Adrenal gland (tissue), 12 donors: ENCODE measurements around the gene EOLA1. TPM values are rescaled to one million over a fixed set of nuclear protein-coding genes. Genes with fewer than 3 reads are reported as not detected.

Experiments
- DNase-seq, 7 donors: peaks; one replicate each; pipeline ENCODE4 v3.0.0-alpha.2; 2019 to 2020
- H3K27ac ChIP-seq, 5 donors: fragments of 200-600 bp; sonication (generic) in 4 of 5; 1 replicate in 3 of 5; 2 replicates in 2 of 5; pipeline versions ENCODE4 v1.5.1 to v1.8.0; 2016 to 2020; ENCODE audit warnings: mild to moderate bottlenecking in 1 of 5
- H3K27me3 ChIP-seq: fragments of 200-600 bp; 2 replicates; pipeline ENCODE4 v1.8.0; 2021
- H3K36me3 ChIP-seq, 2 donors: fragments of 200-600 bp; replicated peaks in 1 of 2; 1 replicate in 1 of 2; 2 replicates in 1 of 2; pipeline versions ENCODE4 v1.5.1 to v1.8.0; 2018 to 2022
- H3K4me1 ChIP-seq, 2 donors: fragments of 200-600 bp; replicated peaks in 1 of 2; 1 replicate in 1 of 2; 2 replicates in 1 of 2; pipeline versions ENCODE4 v1.5.1 to v1.8.0; 2018 to 2021
- H3K4me3 ChIP-seq, 4 donors: fragments of 200-600 bp; sonication (generic) in 3 of 4; one replicate each; pipeline ENCODE4 v1.5.1; 2016 to 2018
- H3K9me3 ChIP-seq, 3 donors: fragments of 200-600 bp; sonication (generic) in 1 of 3; replicated peaks in 1 of 3; 1 replicate in 2 of 3; 2 replicates in 1 of 3; pipeline versions ENCODE4 v1.5.1 to v1.8.0; 2016 to 2021
- POLR2A ChIP-seq, 2 donors: fragments of 450-650 bp; IDR thresholded peaks; one replicate each; pipeline ENCODE4 v1.6.1; 2017; ENCODE audit warnings: antibody characterized with exemption in 2 of 2, mild to moderate bottlenecking in 2 of 2, moderate library complexity in 1 of 2
- WGBS, 4 donors: extraction: QIAGEN DNeasy Blood & Tissue Kit in 2 of 4; methylation state at CpG; one replicate each; pipeline versions ENCODE4 v1.1.5 to v1.1.7; 2013 to 2017; 5-methylcytosine and 5-hydroxymethylcytosine counted together
- intact Hi-C, 2 donors: fragments of 100-400 bp; cut with DNase I; formaldehyde crosslinking; loops; one replicate each; pipeline versions ENCODE4 v1.14.1 to v1.15.0; 2022 to 2023
- polyA plus RNA-seq, 3 donors: library from polyadenylated mRNA; stranded (reverse); fragments of 200-250 nt in 2 of 3; fragments of 350-450 nt in 1 of 3; fragmentation: Illumina TruSeq in 1 of 3; extraction: RNeasy Lipid Tissue Mini Kit (QIAGEN cat#74804) in 1 of 3; gene quantifications; one replicate each; pipeline ENCODE4 v1.2.3, GENCODE V29; 2013 to 2014
- total RNA-seq, 9 donors: library from RNA; depleted of rRNA in 4 of 9; stranded (reverse); fragments of >200 nt in 4 of 9; fragments of 120-200 nt in 1 of 9; fragmentation: NEBNext Ultra II Directional in 1 of 9; extraction: Animal tissue kit (Norgen Biotek cat#: 25700) in 1 of 9; gene quantifications; one replicate each; pipeline versions ENCODE4 v1.1.0 to v1.2.4, GENCODE V29; 2013 to 2023
- TF ChIP-seq, protein P1 (sequence below), 6 experiments: fragments of 450-650 bp in 4 of 6; fragments of 200-600 bp in 2 of 6; sonication (generic) in 1 of 6; IDR thresholded peaks; 1 replicate in 5 of 6; 2 replicates in 1 of 6; pipeline versions ENCODE4 v1.5.1 to v1.8.0; 2016 to 2021; ENCODE audit warnings: antibody characterized with exemption in 6 of 6, mild to moderate bottlenecking in 2 of 6, moderate library complexity in 1 of 6
- donor health status: healthy with polysubstance abuse.
- donor health status: Bipolar disorder and iron deficiency.
- donor health status: DM: yes; HTN: yes; CAD: no.
- donor health status: DM: no; HTN: no; CAD: no.
- donor health status: DM: no; HTN: no; CAD: no.
- donor health status: DM: yes; HTN: yes; CAD: no.

The EOLA1 gene
- total and polyA plus RNA-seq, 12 donors, result 5.9 to 35.1 (median 22.6) TPM

DNA sequence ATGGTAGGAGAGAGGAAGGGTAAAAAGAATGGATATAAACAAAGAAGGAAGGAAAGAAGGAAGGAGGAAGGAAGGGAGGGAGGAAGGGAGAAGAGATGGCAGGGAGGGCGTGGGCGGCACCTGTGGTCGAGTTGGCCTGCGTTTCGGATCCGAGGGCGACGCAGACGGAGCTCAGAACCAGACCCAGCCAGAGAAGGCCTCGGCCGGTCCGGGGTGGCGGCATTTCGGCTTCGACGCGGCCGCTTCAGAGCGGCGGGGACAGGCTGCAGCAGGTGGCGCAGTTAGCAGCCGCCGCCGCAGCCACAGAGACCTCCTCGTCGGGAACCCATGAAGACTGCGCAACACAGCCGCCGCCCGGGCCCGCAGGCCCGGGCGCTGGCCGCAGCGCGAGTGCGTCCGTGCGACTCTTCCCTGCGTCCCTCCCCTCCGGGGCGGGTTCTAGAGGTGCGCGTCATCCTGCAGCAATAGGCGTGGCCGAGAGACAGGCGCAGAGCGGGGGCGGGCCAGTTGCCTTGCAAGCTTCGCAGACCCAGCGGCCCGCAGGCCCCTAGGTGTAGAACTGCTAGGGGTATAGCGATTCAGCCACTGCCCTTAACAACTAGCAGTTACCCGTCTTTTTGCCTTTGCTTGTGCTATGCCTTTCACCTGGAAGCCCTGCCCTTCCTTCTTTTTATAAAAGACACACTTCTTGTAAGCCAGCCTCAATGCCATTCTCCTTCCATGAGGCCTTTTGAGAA, 35.7 kb upstream of the EOLA1 start, which contains the start of gene IDS:
IDS (minus strand) TSS at position 392 of the 737 bp plus-strand sequence; CDS start at position 223, 169 bp downstream.
- no peaks in the 10 kb centered on the region for H3K27me3 ChIP-seq
- TF ChIP-seq, protein P1, sequence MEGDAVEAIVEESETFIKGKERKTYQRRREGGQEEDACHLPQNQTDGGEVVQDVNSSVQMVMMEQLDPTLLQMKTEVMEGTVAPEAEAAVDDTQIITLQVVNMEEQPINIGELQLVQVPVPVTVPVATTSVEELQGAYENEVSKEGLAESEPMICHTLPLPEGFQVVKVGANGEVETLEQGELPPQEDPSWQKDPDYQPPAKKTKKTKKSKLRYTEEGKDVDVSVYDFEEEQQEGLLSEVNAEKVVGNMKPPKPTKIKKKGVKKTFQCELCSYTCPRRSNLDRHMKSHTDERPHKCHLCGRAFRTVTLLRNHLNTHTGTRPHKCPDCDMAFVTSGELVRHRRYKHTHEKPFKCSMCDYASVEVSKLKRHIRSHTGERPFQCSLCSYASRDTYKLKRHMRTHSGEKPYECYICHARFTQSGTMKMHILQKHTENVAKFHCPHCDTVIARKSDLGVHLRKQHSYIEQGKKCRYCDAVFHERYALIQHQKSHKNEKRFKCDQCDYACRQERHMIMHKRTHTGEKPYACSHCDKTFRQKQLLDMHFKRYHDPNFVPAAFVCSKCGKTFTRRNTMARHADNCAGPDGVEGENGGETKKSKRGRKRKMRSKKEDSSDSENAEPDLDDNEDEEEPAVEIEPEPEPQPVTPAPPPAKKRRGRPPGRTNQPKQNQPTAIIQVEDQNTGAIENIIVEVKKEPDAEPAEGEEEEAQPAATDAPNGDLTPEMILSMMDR (IDR thresholded peaks at IDR 0.05), result no peak
- TF ChIP-seq POLR2A (IDR thresholded peaks at IDR 0.05), result peak; percentile 93 to 97
- H3K9me3 ChIP-seq, result no peaks in the 10 kb centered on the region
- peaks cover 0 to 15% of the 10 kb centered on the region in 2 donors for H3K36me3 ChIP-seq
- 0 to 44% (median 15%) methylated on average over 14 to 51 of the region's 54 CpGs for WGBS, 4 donors
- intact Hi-C loops, result no loop called here
- DNase-seq, result peak; percentile 87 to 95 (median 90)
- peak within 1 kb of the TSS in 3 of 4 donors; percentile 11 to 62 (median 25) for H3K4me3 ChIP-seq
- H3K4me1 ChIP-seq, result no peaks in the 10 kb centered on the region
- peak within 1 kb of the TSS in 4 of 5 donors; percentile 47 to 92 (median 83) for H3K27ac ChIP-seq

DNA sequence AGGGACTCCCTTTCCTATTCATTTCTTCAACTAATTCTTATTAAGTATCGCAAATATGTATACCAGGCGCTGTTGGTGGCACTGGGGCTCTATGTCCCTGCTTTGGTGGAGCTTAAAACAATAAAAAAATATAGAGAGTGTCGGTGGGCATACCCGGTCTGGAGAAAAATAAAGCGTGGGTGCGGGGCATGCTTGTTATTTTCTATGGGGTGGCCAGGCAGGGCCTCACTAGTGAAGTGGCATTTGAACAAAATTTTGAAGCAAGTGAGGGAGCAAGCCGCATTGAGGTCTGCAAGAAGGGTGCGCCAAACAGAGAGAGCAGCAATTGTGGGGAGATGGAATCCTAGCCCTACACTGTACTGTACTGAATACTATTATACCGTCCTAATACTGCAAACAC, 35.1 kb upstream of the EOLA1 start:
- H3K27ac ChIP-seq, result peak overlapping the region in 2 of 5 donors; percentile 89 to 92
- intact Hi-C loops, result no loop called here
- no peaks in the 10 kb centered on the region for H3K27me3 ChIP-seq
- H3K36me3 ChIP-seq, result peaks cover 0 to 9% of the 10 kb centered on the region in 2 donors
- TF ChIP-seq, protein P1 (IDR thresholded peaks at IDR 0.05), result no peak
- no peak for TF ChIP-seq POLR2A (IDR thresholded peaks at IDR 0.05)
- WGBS, 4 donors, result 74 to 86% (median 82%) methylated on average over 9 of the region's 9 CpGs
- no peak overlapping the region for H3K4me3 ChIP-seq
- H3K4me1 ChIP-seq, result no peaks in the 10 kb centered on the region
- H3K9me3 ChIP-seq, result no peaks in the 10 kb centered on the region
- no peak for DNase-seq

DNA sequence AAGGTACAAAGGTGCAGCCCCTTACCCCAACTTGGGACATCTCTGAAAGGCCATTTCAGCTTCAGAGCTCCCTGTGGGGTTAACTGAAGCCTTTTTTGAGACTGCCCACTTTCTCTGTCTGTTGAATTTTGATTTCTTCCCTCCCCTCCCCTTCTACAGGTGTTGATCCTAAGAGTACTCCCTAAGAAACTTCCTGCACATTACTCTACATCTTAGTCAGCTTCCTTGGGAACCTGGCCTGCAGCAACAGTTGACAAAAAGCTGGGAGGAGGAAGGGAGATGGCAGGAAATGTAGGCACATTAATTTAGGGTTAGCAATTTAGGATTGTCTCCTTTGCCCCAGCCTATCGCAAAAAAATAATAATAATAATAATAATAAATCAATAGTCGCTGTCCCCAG, 34.5 kb upstream of the EOLA1 start:
- intact Hi-C loops, result no loop called here
- H3K36me3 ChIP-seq, result peaks cover 0 to 6% of the 10 kb centered on the region in 2 donors
- DNase-seq, result no peak
- H3K9me3 ChIP-seq, result no peaks in the 10 kb centered on the region
- H3K4me1 ChIP-seq, result no peaks in the 10 kb centered on the region
- no peaks in the 10 kb centered on the region for H3K27me3 ChIP-seq
- no peak for TF ChIP-seq POLR2A (IDR thresholded peaks at IDR 0.05)
- TF ChIP-seq, protein P1 (IDR thresholded peaks at IDR 0.05), result no peak
- H3K27ac ChIP-seq, result no peak overlapping the region
- WGBS, 4 donors, result 80 to 92% (median 86%) methylated on average over 2 of the region's 2 CpGs
- no peak overlapping the region for H3K4me3 ChIP-seq

DNA sequence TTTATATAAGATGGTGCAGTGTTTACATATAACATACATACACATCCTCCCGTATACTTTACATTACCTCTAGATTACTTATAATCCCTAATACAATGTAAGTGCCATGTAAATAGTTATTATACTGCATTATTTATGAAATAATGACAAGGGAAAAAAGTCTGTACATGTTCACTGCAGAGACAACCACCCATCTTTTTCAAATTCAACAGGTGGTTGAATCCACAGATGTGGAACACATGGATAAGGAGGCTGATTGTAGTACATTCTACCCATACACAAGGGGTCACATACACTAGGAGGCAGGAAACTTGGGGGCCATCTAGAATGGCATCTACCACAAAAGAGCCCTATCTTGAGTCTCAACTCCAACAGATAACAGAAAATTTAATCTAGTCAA, 32.3 kb upstream of the EOLA1 start:
- H3K4me1 ChIP-seq, result no peaks in the 10 kb centered on the region
- H3K27ac ChIP-seq, result no peak overlapping the region
- H3K36me3 ChIP-seq, result no peaks in the 10 kb centered on the region
- intact Hi-C loops, result no loop called here
- TF ChIP-seq POLR2A (IDR thresholded peaks at IDR 0.05), result no peak
- TF ChIP-seq, protein P1 (IDR thresholded peaks at IDR 0.05), result no peak
- no peak for DNase-seq
- no peaks in the 10 kb centered on the region for H3K9me3 ChIP-seq
- WGBS, 4 donors, result 65 to 82% (median 73%) methylated on average over 1 of the region's 1 CpG
- H3K27me3 ChIP-seq, result peaks cover 8% of the 10 kb centered on the region
- H3K4me3 ChIP-seq, result no peak overlapping the region
